A549 (cell line): ENCODE results near the gene DCP2.

Experiments used
- EP300 ChIP-seq, 2 experiments: fragments of >200 bp; sonication (Bioruptor Twin); formaldehyde crosslinking; IDR thresholded peaks; 2 replicates in 1 of 2; 3 replicates in 1 of 2; pipeline ENCODE4 v1.6.1; 2016 to 2017
- HOXA7 ChIP-seq: fragments of 250-450 bp; sonication (Bioruptor Pico); IDR thresholded peaks from 2 replicates; pipeline ENCODE4 v1.5.0; 2020; ENCODE audit warnings: mild to moderate bottlenecking, moderate library complexity
- MYC ChIP-seq: IDR thresholded peaks from 2 replicates; pipeline ENCODE4 v1.6.1; 2012; ENCODE audit warnings: mild to moderate bottlenecking, inconsistent platforms, low read length, improper control_type of control experiment, borderline replicate concordance
- RNF2 ChIP-seq: fragments of 200-600 bp; sonication (generic); IDR thresholded peaks from 2 replicates; pipeline ENCODE4 v1.6.1; 2016; ENCODE audit warnings: low read depth, mild to moderate bottlenecking, antibody characterized with exemption, moderate library complexity, borderline replicate concordance
- TF ChIP-seq, protein P1 (sequence below): IDR thresholded peaks from 2 replicates; pipeline ENCODE4 v1.6.1; 2012
- TF ChIP-seq, protein P2 (sequence below): fragments of >200 bp; sonication (Bioruptor Twin); formaldehyde crosslinking; IDR thresholded peaks from 3 replicates; pipeline ENCODE4 v1.5.1; 2016

DNA sequence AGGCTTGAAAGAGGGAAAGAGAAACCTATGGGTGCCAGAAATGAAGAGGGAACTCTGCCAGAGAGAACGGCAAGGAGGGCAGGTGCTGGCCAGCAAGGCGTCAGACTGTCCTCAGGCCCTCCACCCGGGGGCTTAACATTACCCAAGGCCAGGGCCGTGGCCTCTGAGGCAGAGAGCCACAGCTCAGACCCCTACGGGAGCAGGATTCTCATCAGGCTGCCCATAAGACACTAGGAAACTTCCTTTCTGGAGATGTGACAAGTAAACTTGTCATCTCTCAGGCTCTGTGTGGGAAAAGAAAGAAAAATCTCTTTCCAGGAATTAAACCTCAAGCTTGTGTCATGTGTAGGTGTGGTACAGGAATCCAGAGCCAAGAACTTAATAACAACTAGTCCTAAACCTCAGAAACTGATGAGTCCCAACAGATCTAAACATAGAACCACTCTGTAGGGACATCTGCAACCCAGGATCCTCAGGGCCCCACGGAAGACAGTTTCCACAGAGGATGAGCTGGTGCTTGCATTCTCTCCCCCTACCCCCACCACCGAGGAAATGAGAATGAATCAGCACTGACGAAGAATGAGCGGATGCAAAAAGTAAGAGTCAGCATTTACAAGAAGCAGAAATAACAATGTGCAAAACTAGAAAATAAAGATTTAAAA lies 74.3 kb downstream of the DCP2 start:
- no peak for TF ChIP-seq EP300 (IDR thresholded peaks at IDR 0.05)
- TF ChIP-seq, protein P1, sequence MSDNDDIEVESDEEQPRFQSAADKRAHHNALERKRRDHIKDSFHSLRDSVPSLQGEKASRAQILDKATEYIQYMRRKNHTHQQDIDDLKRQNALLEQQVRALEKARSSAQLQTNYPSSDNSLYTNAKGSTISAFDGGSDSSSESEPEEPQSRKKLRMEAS = no peak
- no peak for TF ChIP-seq MYC
- TF ChIP-seq HOXA7 (CRISPR knock-in tag) = no peak
- TF ChIP-seq, protein P2, sequence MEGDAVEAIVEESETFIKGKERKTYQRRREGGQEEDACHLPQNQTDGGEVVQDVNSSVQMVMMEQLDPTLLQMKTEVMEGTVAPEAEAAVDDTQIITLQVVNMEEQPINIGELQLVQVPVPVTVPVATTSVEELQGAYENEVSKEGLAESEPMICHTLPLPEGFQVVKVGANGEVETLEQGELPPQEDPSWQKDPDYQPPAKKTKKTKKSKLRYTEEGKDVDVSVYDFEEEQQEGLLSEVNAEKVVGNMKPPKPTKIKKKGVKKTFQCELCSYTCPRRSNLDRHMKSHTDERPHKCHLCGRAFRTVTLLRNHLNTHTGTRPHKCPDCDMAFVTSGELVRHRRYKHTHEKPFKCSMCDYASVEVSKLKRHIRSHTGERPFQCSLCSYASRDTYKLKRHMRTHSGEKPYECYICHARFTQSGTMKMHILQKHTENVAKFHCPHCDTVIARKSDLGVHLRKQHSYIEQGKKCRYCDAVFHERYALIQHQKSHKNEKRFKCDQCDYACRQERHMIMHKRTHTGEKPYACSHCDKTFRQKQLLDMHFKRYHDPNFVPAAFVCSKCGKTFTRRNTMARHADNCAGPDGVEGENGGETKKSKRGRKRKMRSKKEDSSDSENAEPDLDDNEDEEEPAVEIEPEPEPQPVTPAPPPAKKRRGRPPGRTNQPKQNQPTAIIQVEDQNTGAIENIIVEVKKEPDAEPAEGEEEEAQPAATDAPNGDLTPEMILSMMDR = no peak
- no peak for TF ChIP-seq RNF2
